Type B pancreatic cell (in vitro differentiated cells): ENCODE measurements around the gene ATOX1. TPM values are rescaled to one million over a fixed set of nuclear protein-coding genes. Genes with fewer than 3 reads are reported as not detected.

Experiments used
- DNase-seq: peaks from one replicate; pipeline ENCODE4 v3.0.0; 2021; ENCODE audit warnings: mixed read lengths; ENCODE audit not compliant: unreplicated experiment; ENCODE audit errors: extremely low spot score
- H3K27ac Mint-ChIP-seq: 2 replicates; pipeline ENCODE4 v1.8.0; 2021; ENCODE audit warnings: mild to moderate bottlenecking, mixed read lengths
- H3K27me3 Mint-ChIP-seq: 2 replicates; pipeline ENCODE4 v1.8.0; 2021; ENCODE audit warnings: mixed read lengths
- H3K36me3 Mint-ChIP-seq: 2 replicates; pipeline ENCODE4 v1.8.0; 2021; ENCODE audit warnings: mixed read lengths
- H3K4me1 Mint-ChIP-seq: one replicate; pipeline ENCODE4 v1.8.0; 2021; ENCODE audit warnings: mixed read lengths; ENCODE audit not compliant: unreplicated experiment
- H3K4me3 Mint-ChIP-seq: 2 replicates; pipeline ENCODE4 v1.8.0; 2021; ENCODE audit warnings: mild to moderate bottlenecking, mixed read lengths
- H3K9me3 Mint-ChIP-seq: 2 replicates; pipeline ENCODE4 v1.8.0; 2021; ENCODE audit warnings: mixed read lengths
- CTCF ChIP-seq: fragments of 200-600 bp; sonication (generic); conservative IDR thresholded peaks from 2 replicates; pipeline ENCODE4 v1.5.0; 2021; ENCODE audit warnings: antibody characterized with exemption, mild to moderate bottlenecking
- long read RNA-seq: library from polyadenylated mRNA; unstranded; transcript quantifications from one replicate; pipeline ENCODE4 v2.0.0, GENCODE V29; 2020
- total RNA-seq: library from RNA; stranded (reverse); gene quantifications from 2 replicates; pipeline ENCODE4 v1.2.1, GENCODE V29; 2021; ENCODE audit warnings: low replicate concordance

ATOX1 gene
- total RNA-seq, result 81.0 and 110 TPM in 2 replicates
- long read RNA-seq, transcript ATOX1-201 (4 exons, 488 nt), result major isoform, 22 of 39 reads
- long read RNA-seq, partial matches to known transcripts, result 0 of 39 reads
- long read RNA-seq, other reads (novel, unspliced or antisense), result 14 of 39 reads

- peaks cover 29% of the 10 kb centered on the region for H3K4me1 Mint-ChIP-seq
Observed at GRCh38 chr5:151758430-151759241, at the start of gene ATOX1. ATOX1 (minus strand) TSS chr5:151758631; CDS start chr5:151758551, 80 bp downstream.

GRCh38 chr5:151805414-151806223, 47.2 kb upstream of the ATOX1 start:
- H3K27ac Mint-ChIP-seq, result no peak overlapping the region
- TF ChIP-seq CTCF, result no peak
- no peak for DNase-seq
- no peaks in the 10 kb centered on the region for H3K9me3 Mint-ChIP-seq
- H3K4me1 Mint-ChIP-seq, result no peaks in the 10 kb centered on the region
- H3K27me3 Mint-ChIP-seq, result no peaks in the 10 kb centered on the region
- H3K36me3 Mint-ChIP-seq, result peaks cover 60% of the 10 kb centered on the region
- H3K4me3 Mint-ChIP-seq, result no peak overlapping the region

More at GRCh38 chr5:151758430-151759241, at the start of gene ATOX1:
- peak; percentile 93 for DNase-seq
- H3K4me3 Mint-ChIP-seq, result peak within 1 kb of the TSS; percentile 89
- peak; percentile 55 for TF ChIP-seq CTCF
- no peaks in the 10 kb centered on the region for H3K9me3 Mint-ChIP-seq
- H3K27me3 Mint-ChIP-seq, result no peaks in the 10 kb centered on the region
- peak within 1 kb of the TSS; percentile 79 for H3K27ac Mint-ChIP-seq
- H3K36me3 Mint-ChIP-seq, result peaks cover 3% of the 10 kb centered on the region

- no peaks in the 10 kb centered on the region for H3K9me3 Mint-ChIP-seq
- H3K36me3 Mint-ChIP-seq, result peaks cover 48% of the 10 kb centered on the region
- no peaks in the 10 kb centered on the region for H3K4me1 Mint-ChIP-seq
- no peak overlapping the region for H3K27ac Mint-ChIP-seq
- no peak overlapping the region for H3K4me3 Mint-ChIP-seq
- no peak for DNase-seq
- TF ChIP-seq CTCF, result no peak
- no peaks in the 10 kb centered on the region for H3K27me3 Mint-ChIP-seq
Observed at GRCh38 chr5:151800532-151800931, 42.1 kb upstream of the ATOX1 start.

GRCh38 chr5:151799407-151799806, 41.0 kb upstream of the ATOX1 start:
- no peak for DNase-seq
- TF ChIP-seq CTCF, result no peak
- no peak overlapping the region for H3K27ac Mint-ChIP-seq

GRCh38 chr5:151798674-151799073, 40.2 kb upstream of the ATOX1 start:
- Mint-ChIP-seq H3K27me3 (no peaks in the 10 kb centered on the region), H3K9me3 (no peaks in the 10 kb centered on the region), H3K4me1 (no peaks in the 10 kb centered on the region), H3K36me3 (peaks cover 51% of the 10 kb centered on the region), H3K27ac (no peak overlapping the region), H3K4me3 (no peak overlapping the region)
- no peak for DNase-seq
- TF ChIP-seq CTCF, result no peak

More at GRCh38 chr5:151799407-151799806, 41.0 kb upstream of the ATOX1 start:
- Mint-ChIP-seq H3K36me3 (peaks cover 47% of the 10 kb centered on the region), H3K4me3 (no peak overlapping the region), H3K9me3 (no peaks in the 10 kb centered on the region), H3K27me3 (no peaks in the 10 kb centered on the region), H3K4me1 (no peaks in the 10 kb centered on the region)
